ENCODE results near the gene GPR137. TPM values are rescaled to one million over a fixed set of nuclear protein-coding genes. Genes with fewer than 3 reads are reported as not detected.

GPR137 gene
- total RNA-seq, 1 donor from 2014 or later = 56.0 TPM

DNA sequence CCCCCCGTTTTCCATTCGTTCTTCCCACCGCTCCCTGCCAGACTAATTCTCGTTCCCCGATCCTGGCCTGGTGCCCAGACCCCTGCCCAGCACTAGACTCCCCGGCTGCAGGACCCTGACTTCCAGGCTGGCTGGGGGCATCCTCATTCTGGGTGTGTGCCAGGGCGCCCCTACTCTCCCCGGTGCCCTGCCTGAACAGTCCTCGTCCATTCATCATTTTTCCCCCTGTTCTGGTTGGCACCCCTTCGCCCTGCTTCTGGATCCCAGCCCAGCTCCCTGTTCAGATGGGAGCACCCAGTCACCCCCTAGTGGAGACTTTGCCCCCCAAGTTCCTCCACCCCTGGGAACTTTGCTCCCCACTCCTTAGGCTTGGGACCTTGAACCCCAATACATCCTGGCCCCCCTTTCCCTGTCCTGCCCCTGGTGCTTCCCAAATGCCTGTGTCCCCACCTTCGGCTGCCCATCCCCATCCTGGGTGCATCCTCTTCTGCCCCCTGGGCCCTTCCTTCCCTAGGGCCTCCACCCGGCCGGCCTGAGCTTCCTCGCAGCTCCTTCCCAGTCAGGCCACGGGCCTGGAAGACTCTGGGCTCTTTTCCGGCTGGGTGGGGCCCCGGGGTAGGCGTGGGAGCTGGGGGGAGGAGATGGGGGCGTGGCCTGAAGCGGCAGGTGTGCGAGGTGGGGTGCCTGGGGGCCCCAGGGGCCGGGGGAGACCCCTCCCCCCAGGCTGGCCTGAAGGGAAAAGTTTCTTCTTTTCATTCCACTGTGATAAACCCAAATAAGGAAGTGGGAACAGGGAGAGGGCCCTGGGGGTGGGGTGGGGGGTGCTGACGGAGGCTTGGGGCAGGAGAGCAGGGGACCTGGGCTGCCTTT, 33.4 kb upstream of the GPR137 start:
- Mint-ChIP-seq H3K27ac (ENCODE audit: unreplicated experiment) (no peak overlapping the region), H3K27me3 (ENCODE audit: unreplicated experiment) (peaks cover 13% of the 10 kb centered on the region), H3K36me3 (ENCODE audit: low read depth, unreplicated experiment) (peaks cover 8% of the 10 kb centered on the region)

GRCh38 chr11:64253043-64253442, 32.6 kb upstream of the GPR137 start:
- H3K9me3 Mint-ChIP-seq (ENCODE audit: unreplicated experiment) = no peaks in the 10 kb centered on the region
- peak overlapping the region; percentile 59 for H3K4me3 Mint-ChIP-seq (ENCODE audit: unreplicated experiment)
- H3K27me3 Mint-ChIP-seq (ENCODE audit: unreplicated experiment) = peaks cover 11% of the 10 kb centered on the region
- H3K27ac Mint-ChIP-seq (ENCODE audit: unreplicated experiment) = no peak overlapping the region
- DNase-seq (ENCODE audit: low spot score) = no peak
- TF ChIP-seq, protein P1, sequence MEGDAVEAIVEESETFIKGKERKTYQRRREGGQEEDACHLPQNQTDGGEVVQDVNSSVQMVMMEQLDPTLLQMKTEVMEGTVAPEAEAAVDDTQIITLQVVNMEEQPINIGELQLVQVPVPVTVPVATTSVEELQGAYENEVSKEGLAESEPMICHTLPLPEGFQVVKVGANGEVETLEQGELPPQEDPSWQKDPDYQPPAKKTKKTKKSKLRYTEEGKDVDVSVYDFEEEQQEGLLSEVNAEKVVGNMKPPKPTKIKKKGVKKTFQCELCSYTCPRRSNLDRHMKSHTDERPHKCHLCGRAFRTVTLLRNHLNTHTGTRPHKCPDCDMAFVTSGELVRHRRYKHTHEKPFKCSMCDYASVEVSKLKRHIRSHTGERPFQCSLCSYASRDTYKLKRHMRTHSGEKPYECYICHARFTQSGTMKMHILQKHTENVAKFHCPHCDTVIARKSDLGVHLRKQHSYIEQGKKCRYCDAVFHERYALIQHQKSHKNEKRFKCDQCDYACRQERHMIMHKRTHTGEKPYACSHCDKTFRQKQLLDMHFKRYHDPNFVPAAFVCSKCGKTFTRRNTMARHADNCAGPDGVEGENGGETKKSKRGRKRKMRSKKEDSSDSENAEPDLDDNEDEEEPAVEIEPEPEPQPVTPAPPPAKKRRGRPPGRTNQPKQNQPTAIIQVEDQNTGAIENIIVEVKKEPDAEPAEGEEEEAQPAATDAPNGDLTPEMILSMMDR (IDR thresholded peaks at IDR 0.05; ENCODE audit: unreplicated experiment) = no peak
- H3K4me1 Mint-ChIP-seq (ENCODE audit: unreplicated experiment) = peaks cover 29% of the 10 kb centered on the region
- H3K36me3 Mint-ChIP-seq (ENCODE audit: low read depth, unreplicated experiment) = peaks cover 4% of the 10 kb centered on the region

More for the DNA sequence above, 33.4 kb upstream of the GPR137 start:
- no peaks in the 10 kb centered on the region for H3K9me3 Mint-ChIP-seq (ENCODE audit: unreplicated experiment)
- TF ChIP-seq, protein P1 (IDR thresholded peaks at IDR 0.05; ENCODE audit: unreplicated experiment) = no peak
- H3K4me3 Mint-ChIP-seq (ENCODE audit: unreplicated experiment) = peak overlapping the region; percentile 91
- peak; percentile 38 for DNase-seq (ENCODE audit: low spot score)
- peaks cover 32% of the 10 kb centered on the region for H3K4me1 Mint-ChIP-seq (ENCODE audit: unreplicated experiment)

GRCh38 chr11:64253481-64253880, 32.2 kb upstream of the GPR137 start:
- H3K27ac Mint-ChIP-seq (ENCODE audit: unreplicated experiment) = no peak overlapping the region
- peak overlapping the region; percentile 74 for H3K4me3 Mint-ChIP-seq (ENCODE audit: unreplicated experiment)
- peaks cover 11% of the 10 kb centered on the region for H3K27me3 Mint-ChIP-seq (ENCODE audit: unreplicated experiment)
- H3K9me3 Mint-ChIP-seq (ENCODE audit: unreplicated experiment) = no peaks in the 10 kb centered on the region
- TF ChIP-seq, protein P1 (IDR thresholded peaks at IDR 0.05; ENCODE audit: unreplicated experiment) = no peak
- peaks cover 25% of the 10 kb centered on the region for H3K4me1 Mint-ChIP-seq (ENCODE audit: unreplicated experiment)
- peaks cover 4% of the 10 kb centered on the region for H3K36me3 Mint-ChIP-seq (ENCODE audit: low read depth, unreplicated experiment)
- no peak for DNase-seq (ENCODE audit: low spot score)

DNA sequence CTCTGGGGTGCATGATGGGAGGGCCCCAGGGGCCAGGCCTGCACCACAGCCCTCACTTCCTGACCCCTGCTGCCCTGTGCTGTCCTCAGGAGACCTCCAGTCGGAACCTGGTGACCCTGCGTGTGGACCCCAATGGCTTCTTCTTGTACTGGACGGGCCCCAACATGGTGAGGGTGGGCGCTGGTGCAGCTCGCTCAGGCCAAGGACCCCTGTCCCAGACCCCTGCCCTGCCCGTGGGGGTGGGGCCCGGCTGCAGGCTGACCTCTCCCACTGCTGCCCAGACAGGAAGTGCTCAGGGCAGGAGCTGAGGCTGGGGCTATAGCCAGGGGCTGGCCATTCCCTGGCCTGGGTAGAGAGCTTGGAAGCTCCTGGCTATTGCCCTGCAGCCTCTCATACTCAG, 31.3 kb upstream of the GPR137 start:
- Mint-ChIP-seq H3K36me3 (ENCODE audit: low read depth, unreplicated experiment) (peaks cover 5% of the 10 kb centered on the region), H3K4me1 (ENCODE audit: unreplicated experiment) (peaks cover 19% of the 10 kb centered on the region), H3K4me3 (ENCODE audit: unreplicated experiment) (no peak overlapping the region), H3K9me3 (ENCODE audit: unreplicated experiment) (no peaks in the 10 kb centered on the region), H3K27ac (ENCODE audit: unreplicated experiment) (no peak overlapping the region), H3K27me3 (ENCODE audit: unreplicated experiment) (peaks cover 13% of the 10 kb centered on the region)
- TF ChIP-seq, protein P1 (IDR thresholded peaks at IDR 0.05; ENCODE audit: unreplicated experiment) = no peak
- no peak for DNase-seq (ENCODE audit: low spot score)
